Cerebellar cortex (tissue), 1 donor: ENCODE data around the gene RXRA.

Experiments
- DNase-seq: peaks from one replicate; pipeline ENCODE4 v3.0.0-alpha.2; 2015; ENCODE audit warnings: low spot score

The RXRA gene

DNA sequence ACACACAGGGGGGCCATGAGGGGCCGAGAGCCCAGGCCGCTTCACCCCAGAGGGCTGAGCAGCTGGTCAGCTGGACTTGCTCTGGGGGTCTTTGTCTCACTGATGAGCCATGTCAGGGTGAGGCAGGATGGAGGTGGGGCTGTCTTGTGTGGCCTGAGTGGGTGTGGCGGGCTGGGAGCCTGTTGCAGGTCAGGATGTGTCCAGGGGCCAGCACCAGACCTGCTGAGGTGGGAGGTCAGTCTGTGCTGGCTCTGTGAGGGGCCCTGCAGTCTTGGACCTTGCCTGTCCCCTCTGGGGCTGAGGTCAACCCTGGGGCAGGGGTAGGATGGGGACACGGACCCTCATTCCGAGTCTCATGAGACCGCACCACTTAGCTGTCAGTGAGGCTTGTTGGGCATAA is 56.9 kb downstream of the RXRA start:
- no peak for DNase-seq

DNA sequence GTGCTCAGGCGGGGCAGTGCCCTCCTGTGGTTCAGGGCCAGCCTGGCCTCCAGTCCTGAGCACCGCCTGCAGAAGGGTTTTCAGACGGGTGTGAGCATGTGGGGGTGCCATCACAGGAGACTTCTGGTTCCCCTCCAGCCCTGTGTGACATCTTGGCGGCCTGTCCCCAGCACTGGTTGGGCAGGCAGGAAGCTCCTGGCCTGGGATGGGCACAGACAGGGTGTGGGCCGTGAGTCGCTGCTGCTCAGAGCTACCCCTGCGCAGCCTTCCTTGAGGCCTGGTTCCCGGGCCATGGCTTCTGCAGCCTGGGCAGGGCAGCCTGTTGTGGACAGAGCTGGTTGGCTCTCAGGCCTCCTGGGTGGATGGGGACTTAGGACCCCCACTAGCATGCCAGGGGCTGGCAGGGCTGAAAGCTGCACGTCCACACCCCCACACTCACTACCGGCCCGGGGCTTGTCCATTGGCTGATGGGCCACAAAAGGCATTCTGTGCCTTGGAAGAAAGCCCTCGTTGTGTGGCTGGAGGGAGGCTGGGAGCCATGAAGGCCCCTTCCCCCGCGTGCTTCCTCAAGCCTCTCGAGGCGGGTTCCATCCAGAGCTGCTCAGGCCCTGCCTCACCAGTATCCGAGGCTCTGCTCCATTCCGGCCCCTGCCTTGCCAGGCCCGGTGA is 58.7 kb downstream of the RXRA start:
- DNase-seq = peak; percentile 67

DNA sequence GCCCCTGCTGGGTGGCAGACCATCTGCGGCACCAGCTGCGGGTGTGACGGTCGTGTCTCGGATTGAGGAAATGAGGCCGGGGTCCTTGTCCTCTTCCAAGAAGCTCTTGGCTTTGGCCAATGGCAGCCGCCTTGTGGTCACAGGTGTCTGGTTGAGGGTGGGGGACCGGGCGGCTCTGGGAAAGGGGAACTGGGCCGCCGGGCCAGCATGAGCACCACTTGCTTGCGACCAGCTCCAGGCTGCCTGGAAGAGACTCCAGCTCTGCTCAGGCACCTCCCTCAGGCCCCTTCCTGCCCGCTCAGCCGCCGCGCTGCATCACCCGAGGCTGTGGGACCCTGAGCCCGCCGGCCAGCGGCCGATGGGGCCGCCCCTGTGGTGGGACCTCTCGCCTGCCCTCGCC is 59.7 kb downstream of the RXRA start:
- no peak for DNase-seq

GRCh38 chr9:134386951-134387831 is 60.9 kb downstream of the RXRA start:
- DNase-seq = peak; percentile 92

- no peak for DNase-seq
Observed at GRCh38 chr9:134388289-134388808, 62.1 kb downstream of the RXRA start.

GRCh38 chr9:134388976-134389375 is 62.7 kb downstream of the RXRA start:
- no peak for DNase-seq

GRCh38 chr9:134389642-134390041 is 63.4 kb downstream of the RXRA start:
- no peak for DNase-seq

DNA sequence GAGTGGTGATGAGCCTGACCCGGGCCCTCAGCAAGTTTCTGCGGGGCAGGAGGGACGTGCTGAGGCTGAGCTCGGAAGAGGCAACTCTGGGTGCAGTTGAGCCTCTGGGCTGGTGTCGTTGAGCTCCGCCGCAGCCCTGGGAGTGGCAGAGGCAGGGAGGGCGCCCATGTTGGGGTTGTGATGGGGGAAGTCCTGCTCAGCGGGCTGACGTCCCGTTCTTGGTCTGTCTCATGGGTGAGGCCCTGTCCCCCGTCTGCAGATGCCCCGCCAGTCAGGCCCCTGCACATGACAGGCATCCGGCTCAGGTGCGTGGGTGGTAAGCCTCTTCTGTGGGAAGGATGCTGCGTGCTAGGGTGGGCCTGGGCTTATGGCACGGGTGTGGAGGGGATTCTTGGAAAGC is 64.3 kb downstream of the RXRA start:
- DNase-seq = no peak

DNA sequence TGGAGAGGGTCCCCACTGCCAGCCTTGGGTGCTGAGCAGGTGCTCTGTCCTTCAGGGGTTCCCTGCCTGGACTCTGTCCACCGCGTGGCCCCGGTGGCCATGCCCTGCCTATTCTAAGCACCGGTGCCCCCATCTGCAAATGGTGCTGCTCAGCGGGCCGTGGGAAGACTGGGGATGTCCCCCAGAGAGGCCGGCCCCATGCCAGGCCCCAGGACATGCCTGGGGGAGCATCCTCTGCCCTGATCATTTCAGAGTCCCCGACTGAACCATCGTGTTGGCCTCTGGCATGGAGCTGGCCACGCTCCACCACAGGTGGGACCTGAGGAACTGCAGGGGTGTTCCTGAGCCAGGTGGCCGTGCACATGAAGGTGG is 64.7 kb downstream of the RXRA start:
- no peak for DNase-seq

- DNase-seq = no peak
Observed at GRCh38 chr9:134391319-134392231, 65.3 kb downstream of the RXRA start.

DNA sequence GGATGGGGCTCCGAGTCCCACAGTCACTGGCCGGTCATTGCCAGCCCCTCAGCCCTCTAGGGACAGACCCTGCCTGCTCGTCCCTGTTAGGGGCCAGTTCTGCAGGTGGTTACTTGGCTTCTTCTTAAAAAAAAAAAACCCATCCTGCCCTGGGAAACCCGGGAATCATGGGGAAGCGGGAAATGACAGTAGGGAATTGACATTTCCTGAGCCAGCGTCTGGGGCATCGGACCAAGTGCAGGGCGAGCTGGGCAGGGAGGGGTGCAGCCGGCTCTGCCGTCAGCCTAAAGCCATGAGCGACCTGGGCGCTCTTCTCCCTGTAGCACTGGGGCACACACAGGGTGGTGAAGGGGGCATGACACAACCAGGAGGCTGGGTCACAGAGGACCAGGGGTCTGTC is 66.6 kb downstream of the RXRA start:
- no peak for DNase-seq

GRCh38 chr9:134393582-134394280 is 67.5 kb downstream of the RXRA start:
- DNase-seq = no peak

DNA sequence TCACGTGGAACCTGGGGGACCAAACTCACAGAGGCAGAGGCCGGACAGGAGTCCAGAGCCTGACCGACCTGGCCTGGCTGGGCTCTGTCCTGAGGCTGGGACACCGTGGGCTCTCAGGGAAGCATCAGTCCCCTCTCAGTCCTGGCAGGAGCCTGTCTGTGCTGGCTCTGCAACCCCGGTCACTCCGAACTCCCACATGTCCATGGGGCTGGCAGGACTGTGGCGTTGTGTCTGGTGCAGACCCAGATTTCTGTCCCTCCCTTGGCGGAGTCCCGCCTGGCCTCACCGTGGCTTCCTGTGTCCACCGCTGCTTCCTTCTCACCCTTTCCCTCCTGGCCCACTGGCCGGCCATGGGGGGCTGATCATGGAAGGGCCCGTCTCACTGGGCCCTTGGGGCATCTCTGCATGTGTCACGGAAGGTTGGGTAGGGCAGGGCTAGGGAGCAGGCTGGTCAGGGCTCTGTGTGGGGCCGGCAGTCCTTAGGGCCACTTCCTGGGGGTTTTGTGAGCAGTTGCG is 68.8 kb downstream of the RXRA start:
- no peak for DNase-seq

GRCh38 chr9:134395737-134396257 is 69.5 kb downstream of the RXRA start:
- DNase-seq = no peak

DNA sequence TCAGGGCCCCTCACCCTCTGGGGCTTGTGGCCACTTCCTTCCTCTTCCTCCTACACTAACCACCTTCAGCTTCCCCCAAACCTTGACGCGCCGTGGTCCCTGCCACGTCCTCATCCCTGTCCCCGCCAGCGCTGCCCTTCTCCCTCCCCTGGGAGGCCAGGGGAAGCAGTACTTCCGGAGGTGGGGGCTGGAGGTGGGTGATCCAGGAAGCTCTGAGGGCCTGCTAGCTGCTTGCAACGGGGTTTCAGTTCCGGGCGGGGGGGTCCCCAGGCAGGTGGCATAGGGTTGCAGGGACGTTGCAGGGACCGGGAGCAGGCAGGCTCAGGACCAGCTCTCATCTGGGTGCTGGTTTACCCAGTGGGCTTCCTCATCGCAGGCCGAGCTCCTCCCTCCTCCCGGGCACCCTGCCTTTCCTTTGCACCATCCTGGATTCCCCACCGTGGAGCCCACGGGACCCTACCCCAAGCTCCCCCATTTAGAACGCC is 70.0 kb downstream of the RXRA start:
- DNase-seq = no peak

GRCh38 chr9:134396825-134397224 is 70.6 kb downstream of the RXRA start:
- no peak for DNase-seq

- no peak for DNase-seq
Observed at GRCh38 chr9:134398756-134399155, 72.5 kb downstream of the RXRA start.

DNA sequence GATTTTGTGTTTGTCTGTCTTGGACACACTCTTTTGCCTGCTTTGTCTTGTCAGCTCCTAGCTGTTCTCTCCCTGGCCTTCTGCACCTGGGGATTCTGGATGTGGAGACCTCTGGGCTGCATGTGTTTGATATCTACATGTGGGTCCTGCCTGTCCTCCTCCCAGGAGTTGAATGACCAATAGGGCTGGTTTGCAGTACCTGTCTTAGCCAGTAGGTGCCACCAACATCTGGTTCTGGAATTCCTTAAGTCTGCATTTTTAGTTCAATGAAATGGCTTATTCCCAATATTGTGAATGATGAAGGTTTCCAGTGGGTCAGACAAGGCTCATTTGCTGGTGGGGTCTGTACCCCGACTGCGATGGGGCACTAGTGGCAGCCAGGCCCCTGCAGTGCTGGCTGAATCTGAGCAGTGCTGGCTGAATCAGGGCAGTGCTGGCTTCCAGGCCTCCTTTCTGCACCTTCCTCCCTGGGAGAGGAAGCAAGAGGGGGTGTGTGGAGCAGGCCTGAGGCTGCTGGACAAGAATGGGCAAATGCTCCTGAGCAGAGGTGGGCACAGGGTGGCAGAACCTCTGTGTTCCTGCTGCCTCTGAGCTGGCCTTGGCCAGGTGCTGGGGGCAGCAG is 73.3 kb downstream of the RXRA start:
- DNase-seq = no peak

- DNase-seq = no peak
Observed at GRCh38 chr9:134400283-134400682, 74.0 kb downstream of the RXRA start.

GRCh38 chr9:134401391-134401790 is 75.1 kb downstream of the RXRA start:
- DNase-seq = no peak

DNA sequence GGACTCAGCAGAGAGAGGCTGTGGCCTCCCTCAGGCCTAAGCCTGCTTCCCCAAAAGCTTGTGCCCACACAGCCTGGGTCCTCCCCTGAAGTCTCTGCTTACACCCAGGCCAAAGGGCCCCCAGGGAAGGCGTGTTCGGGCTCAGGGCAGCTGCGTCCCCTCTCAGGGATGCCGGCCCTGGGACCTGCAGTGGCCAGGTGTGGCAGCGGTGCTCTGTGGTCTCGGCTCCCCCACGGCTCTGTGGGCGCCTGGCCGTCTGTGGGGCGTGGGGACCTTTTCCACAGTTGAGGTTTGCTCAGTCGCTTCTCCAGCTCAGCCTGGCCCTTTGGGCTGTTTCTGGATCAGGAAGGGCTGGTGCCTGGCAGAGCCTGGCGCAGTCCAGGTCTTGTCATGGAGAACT is 75.9 kb downstream of the RXRA start:
- no peak for DNase-seq
